IMR-90 (cell line): Measurements from ENCODE around the gene ERICH6B. TPM values are rescaled to one million over a fixed set of nuclear protein-coding genes. Genes with fewer than 3 reads are reported as not detected.

Experiments used
- ATAC-seq: fragments of 200-7000 bp; cut with Tn5 transposase; 2 replicates; pipeline ENCODE4 v1.9.1; 2020; ENCODE audit warnings: low read depth, mild to moderate bottlenecking, moderate library complexity
- BruUV-seq: library from RNA; stranded (reverse); fragments of 400-500 nt; replicated peaks from 2 replicates; lab custom pipeline; 2021; lab: Mats Ljungman, UMichigan
- CTCF ChIA-PET: fragments of 300-600 bp; formaldehyde crosslinking; extraction: SDS; loops from one replicate; lab custom pipeline; 2021; ENCODE audit warnings: antibody characterized with exemption; lab: Yijun Ruan, JAX
- POLR2A ChIA-PET: fragments of 300-600 bp; sonication (Branson Sonifier 250); formaldehyde crosslinking; loops from one replicate; lab custom pipeline; 2022; ENCODE audit warnings: antibody characterized with exemption; ENCODE audit not compliant: unreplicated experiment; lab: Charles Lee
- DNase-seq: peaks from one replicate; pipeline ENCODE4 v3.0.0; 2013
- H2AFZ ChIP-seq: replicated peaks from 2 replicates; pipeline ENCODE3; 2013; ENCODE audit warnings: low read length, mild to moderate bottlenecking; ENCODE audit not compliant: poor library complexity
- H2AK5ac ChIP-seq: 2 replicates; pipeline ENCODE4 v1.6.1; 2013; ENCODE audit warnings: low read depth, low read length, inconsistent platforms
- H2AK9ac ChIP-seq: replicated peaks from 2 replicates; pipeline ENCODE3; 2013; ENCODE audit warnings: mild to moderate bottlenecking, low read depth, low read length, moderate library complexity; ENCODE audit not compliant: poor library complexity
- H2BK120ac ChIP-seq: 2 replicates; pipeline ENCODE4 v1.6.1; 2013; ENCODE audit warnings: low read depth, low read length, inconsistent platforms
- H2BK15ac ChIP-seq: 3 replicates; pipeline ENCODE4 v1.6.1; 2013; ENCODE audit warnings: low read depth, low read length, inconsistent platforms
- H2BK20ac ChIP-seq: 2 replicates; pipeline ENCODE4 v1.6.1; 2013; ENCODE audit warnings: low read depth, mild to moderate bottlenecking, inconsistent platforms, low read length, moderate library complexity
- H2BK5ac ChIP-seq: 2 replicates; pipeline ENCODE4 v1.6.1; 2013; ENCODE audit warnings: mild to moderate bottlenecking, low read depth, low read length, inconsistent platforms; ENCODE audit not compliant: poor library complexity, severe bottlenecking
- H3K14ac ChIP-seq: replicated peaks from 2 replicates; pipeline ENCODE4 v1.6.1; 2013; ENCODE audit warnings: low read depth, low read length, inconsistent platforms
- H3K18ac ChIP-seq: 2 replicates; pipeline ENCODE4 v1.6.1; 2013; ENCODE audit warnings: low read depth, low read length, control low read depth
- H3K23ac ChIP-seq: 2 replicates; pipeline ENCODE4 v1.6.1; 2013; ENCODE audit warnings: low read depth, low read length, inconsistent platforms
- H3K27ac ChIP-seq: 2 replicates; pipeline ENCODE4 v1.5.1; 2013; ENCODE audit warnings: mild to moderate bottlenecking, control low read depth, low read length; ENCODE audit not compliant: insufficient read depth
- H3K27me3 ChIP-seq: 2 replicates; pipeline ENCODE4 v1.6.1; 2013; ENCODE audit warnings: low read length; ENCODE audit not compliant: control insufficient read depth, insufficient read depth
- H3K36me3 ChIP-seq: 2 replicates; pipeline ENCODE4 v1.6.1; 2013; ENCODE audit warnings: low read length, mixed read lengths; ENCODE audit not compliant: control insufficient read depth, insufficient read depth
- H3K4ac ChIP-seq: 2 replicates; pipeline ENCODE4 v1.6.1; 2013; ENCODE audit warnings: low read depth, low read length, inconsistent platforms
- H3K4me1 ChIP-seq: 2 replicates; pipeline ENCODE4 v1.6.1; 2013; ENCODE audit warnings: low read length, mixed read lengths; ENCODE audit not compliant: control insufficient read depth, insufficient read depth
- H3K4me2 ChIP-seq: 2 replicates; pipeline ENCODE4 v1.6.1; 2013; ENCODE audit warnings: low read depth, mild to moderate bottlenecking, control low read depth, low read length, moderate library complexity
- H3K4me3 ChIP-seq: 2 replicates; pipeline ENCODE4 v1.5.1; 2013; ENCODE audit warnings: low read depth, mild to moderate bottlenecking, control low read depth, low read length, moderate library complexity; ENCODE audit not compliant: insufficient read depth
- H3K56ac ChIP-seq: 2 replicates; pipeline ENCODE4 v1.6.1; 2013; ENCODE audit warnings: low read length, inconsistent platforms; ENCODE audit not compliant: insufficient read depth; ENCODE audit errors: extremely low read depth
- H3K79me1 ChIP-seq, 2 experiments: 2 replicates each; pipeline ENCODE4 v1.6.1; 2013; ENCODE audit warnings: low read length in 2 of 2, inconsistent platforms in 1 of 2, low read depth in 1 of 2
- H3K9ac ChIP-seq: 2 replicates; pipeline ENCODE4 v1.6.1; 2013; ENCODE audit warnings: low read depth, low read length, control low read depth
- H3K9me1 ChIP-seq: 2 replicates; pipeline ENCODE4 v1.6.1; 2013; ENCODE audit warnings: low read length, inconsistent platforms; ENCODE audit not compliant: insufficient read depth
- H3K9me3 ChIP-seq: 2 replicates; pipeline ENCODE4 v1.6.1; 2013; ENCODE audit warnings: low read length; ENCODE audit not compliant: control insufficient read depth, insufficient read depth
- H4K20me1 ChIP-seq: 2 replicates; pipeline ENCODE4 v1.6.1; 2013; ENCODE audit warnings: low read length, inconsistent platforms; ENCODE audit not compliant: insufficient read depth
- H4K5ac ChIP-seq: 2 replicates; pipeline ENCODE4 v1.6.1; 2013; ENCODE audit warnings: mild to moderate bottlenecking, low read depth, low read length, control low read depth
- H4K8ac ChIP-seq, 2 experiments: 2 replicates each; pipeline ENCODE4 v1.6.1; 2013; ENCODE audit warnings: low read depth in 2 of 2, low read length in 2 of 2, control low read depth in 1 of 2, inconsistent platforms in 1 of 2
- H4K91ac ChIP-seq: 2 replicates; pipeline ENCODE4 v1.6.1; 2013; ENCODE audit warnings: low read depth, low read length, inconsistent platforms; ENCODE audit not compliant: insufficient read depth
- NFE2L2 ChIP-seq: fragments of 150-350 bp; IDR thresholded peaks from 2 replicates; pipeline ENCODE4 v1.6.1; 2016; ENCODE audit warnings: low read depth, mild to moderate bottlenecking, low read length
- WGBS, 2 experiments: methylation state at CpG; one replicate each; pipeline versions ENCODE4 v1.1.5 to v1.1.7; 2013; ENCODE audit warnings: missing lambda C conversion rate in 2 of 2; ENCODE audit not compliant: insufficient read length in 1 of 2; ENCODE audit errors: extremely low coverage in 2 of 2; 5-methylcytosine and 5-hydroxymethylcytosine counted together
- dilution Hi-C: fragments of 300-500 bp; cut with HindIII; formaldehyde crosslinking; loops from one replicate; pipeline ENCODE4 v1.14.3; 2018; ENCODE audit warnings: low sequenced_read_pairs; ENCODE audit not compliant: unreplicated experiment
- in situ Hi-C: fragments of 300-500 bp; cut with MboI; formaldehyde crosslinking; loops from 3 replicates; pipeline ENCODE4 v1.14.3; 2019; ENCODE audit warnings: low sequenced_read_pairs, inconsistent platforms, mixed read lengths
- intact Hi-C: fragments of 100-400 bp; cut with micrococcal nuclease; formaldehyde crosslinking; loops from 2 replicates; pipeline ENCODE4 v1.10.0; 2022
- polyA plus RNA-seq, 3 experiments: library from polyadenylated mRNA; depleted of rRNA; stranded (reverse); fragments of >200 nt; gene quantifications; 2 replicates each; pipeline ENCODE4 v1.2.3, GENCODE V29; 2012; ENCODE audit warnings: low replicate concordance in 1 of 3
- total RNA-seq: library from RNA; depleted of rRNA; stranded (reverse); fragments of >200 nt; gene quantifications from 2 replicates; pipeline ENCODE4 v1.2.3, GENCODE V29; 2012

The ERICH6B gene
- total and polyA plus RNA-seq, 2 of the 4 experiments (the other 2 are of a cell fraction): not detected

DNA sequence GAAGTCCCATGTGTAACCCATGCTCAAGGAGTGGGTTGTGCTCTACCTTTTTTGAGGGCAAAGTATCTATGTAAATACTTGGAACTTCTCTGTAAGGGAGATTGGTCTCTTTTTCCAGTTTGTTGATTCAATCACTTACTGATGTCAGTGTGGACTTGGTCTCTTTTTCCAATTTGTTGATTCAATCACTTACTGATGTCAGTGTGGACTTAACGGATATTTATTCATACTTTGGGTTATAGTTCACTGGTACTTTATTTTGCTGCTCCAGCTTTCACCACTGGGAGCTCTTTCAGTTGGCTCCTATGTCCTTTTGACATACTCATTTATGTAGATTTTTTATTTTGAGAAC lies 114.4 kb downstream of the ERICH6B start:
- H2BK120ac ChIP-seq: 0 out of 2 replicates have a peak overlapping the region, but pooled peaks have one; percentile 3
- H3K9me3 ChIP-seq: no peaks in the 10 kb centered on the region
- H3K27ac ChIP-seq: peak overlapping the region; percentile 44; the same call in 1 of the 2 replicates
- H2AK9ac ChIP-seq: no peak overlapping the region
- H3K9me1 ChIP-seq: peaks cover 17% of the 10 kb centered on the region
- H3K36me3 ChIP-seq: peaks cover 37% of the 10 kb centered on the region
- H3K4me3 ChIP-seq: no peak overlapping the region
- CTCF ChIA-PET: interaction anchor here (0.8 kb wide), 1 partner anchor 10 kb away, joined by 3 read pairs; no protein-coding TSS in a partner anchor
- peak overlapping the region; percentile 42 for H3K4ac ChIP-seq
- no peak overlapping the region for H3K9ac ChIP-seq
- intact Hi-C loops (no loop called here), dilution Hi-C loops (no loop called here), in situ Hi-C loops (no loop called here)
- 0 out of 2 replicates have a peak overlapping the region, but pooled peaks have one; percentile 29 for H3K14ac ChIP-seq
- H4K8ac ChIP-seq: peak overlapping the region in 1 of 2 experiments; percentile 22; a peak in 2 of 4 replicates
- no peak overlapping the region; the same call in 1 of the 2 replicates for H2AK5ac ChIP-seq
- H2BK5ac ChIP-seq: peak overlapping the region; percentile 84
- BruUV-seq: no TSS peak
- peak overlapping the region; percentile 45 for H3K4me2 ChIP-seq
- DNase-seq: no peak
- peak overlapping the region; percentile 3; the same call in 1 of the 2 replicates for H3K23ac ChIP-seq
- H4K91ac ChIP-seq: peak overlapping the region; percentile 42; the same call in 1 of the 2 replicates
- POLR2A ChIA-PET: no interaction called here
- H2BK15ac ChIP-seq: no peak overlapping the region
- no peak overlapping the region for H2AFZ ChIP-seq
- peak; percentile 18 for ATAC-seq
- no peak overlapping the region for H3K56ac ChIP-seq
- peaks cover 32 to 52% of the 10 kb centered on the region in 2 experiments for H3K79me1 ChIP-seq
- H3K27me3 ChIP-seq: no peaks in the 10 kb centered on the region
- H3K18ac ChIP-seq: no peak overlapping the region; the same call in 1 of the 2 replicates
- no peak overlapping the region; the same call in 1 of the 2 replicates for H4K5ac ChIP-seq
- WGBS, 2 experiments: no CpG with 5 or more reads among the region's 1 CpG
- H4K20me1 ChIP-seq: peaks cover 14% of the 10 kb centered on the region; the same call in 1 of the 2 replicates
- no peak for TF ChIP-seq NFE2L2
- peaks cover 5% of the 10 kb centered on the region for H3K4me1 ChIP-seq
- H2BK20ac ChIP-seq: no peak overlapping the region
